Measurements from ENCODE around the gene SHC3. TPM values are rescaled to one million over a fixed set of nuclear protein-coding genes. Genes with fewer than 3 reads are reported as not detected.

Gene SHC3
- total RNA-seq, 2 donors from 2014 or later: 1.0 to 1.7 TPM

- H3K4me1 ChIP-seq: peaks cover 0 to 6% of the 10 kb centered on the region in 2 donors
- H3K36me3 ChIP-seq: no peaks in the 10 kb centered on the region
- H3K27me3 ChIP-seq: no peaks in the 10 kb centered on the region
- DNase-seq (ENCODE audit: low spot score): peak; percentile 79
- H3K27ac ChIP-seq: peak overlapping the region in 1 of 2 donors; percentile 32
- no peaks in the 10 kb centered on the region for H3K9me3 ChIP-seq
- TF ChIP-seq, protein P1, sequence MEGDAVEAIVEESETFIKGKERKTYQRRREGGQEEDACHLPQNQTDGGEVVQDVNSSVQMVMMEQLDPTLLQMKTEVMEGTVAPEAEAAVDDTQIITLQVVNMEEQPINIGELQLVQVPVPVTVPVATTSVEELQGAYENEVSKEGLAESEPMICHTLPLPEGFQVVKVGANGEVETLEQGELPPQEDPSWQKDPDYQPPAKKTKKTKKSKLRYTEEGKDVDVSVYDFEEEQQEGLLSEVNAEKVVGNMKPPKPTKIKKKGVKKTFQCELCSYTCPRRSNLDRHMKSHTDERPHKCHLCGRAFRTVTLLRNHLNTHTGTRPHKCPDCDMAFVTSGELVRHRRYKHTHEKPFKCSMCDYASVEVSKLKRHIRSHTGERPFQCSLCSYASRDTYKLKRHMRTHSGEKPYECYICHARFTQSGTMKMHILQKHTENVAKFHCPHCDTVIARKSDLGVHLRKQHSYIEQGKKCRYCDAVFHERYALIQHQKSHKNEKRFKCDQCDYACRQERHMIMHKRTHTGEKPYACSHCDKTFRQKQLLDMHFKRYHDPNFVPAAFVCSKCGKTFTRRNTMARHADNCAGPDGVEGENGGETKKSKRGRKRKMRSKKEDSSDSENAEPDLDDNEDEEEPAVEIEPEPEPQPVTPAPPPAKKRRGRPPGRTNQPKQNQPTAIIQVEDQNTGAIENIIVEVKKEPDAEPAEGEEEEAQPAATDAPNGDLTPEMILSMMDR (IDR thresholded peaks at IDR 0.05): no peak
- H3K4me3 ChIP-seq: no peak overlapping the region
Measured at GRCh38 chr9:89080193-89080592, 98.4 kb downstream of the SHC3 start.

DNA sequence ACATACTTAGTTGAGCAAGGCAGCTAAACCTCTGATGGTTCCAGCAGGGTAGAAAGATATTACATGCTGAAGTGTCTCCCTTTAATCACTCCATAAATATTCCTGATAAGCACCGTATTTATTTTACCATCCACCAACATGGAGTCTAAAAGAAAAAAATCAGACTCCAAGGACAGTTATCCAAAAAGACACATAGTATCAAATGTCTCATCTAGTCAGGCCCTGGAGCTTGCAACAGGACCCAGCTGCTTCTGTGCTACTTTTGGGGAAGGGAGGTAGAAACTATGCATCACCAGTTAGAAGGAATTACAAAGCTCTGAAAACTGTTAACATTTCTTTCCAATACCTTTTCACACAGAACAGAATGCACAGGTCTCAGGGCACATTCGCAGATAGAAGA is 99.2 kb downstream of the SHC3 start:
- Histone ChIP-seq H3K4me1 (peaks cover 0 to 6% of the 10 kb centered on the region in 2 donors), H3K9me3 (no peaks in the 10 kb centered on the region), H3K4me3 (no peak overlapping the region), H3K27ac (peak overlapping the region in 1 of 2 donors; percentile 32), H3K36me3 (no peaks in the 10 kb centered on the region), H3K27me3 (no peaks in the 10 kb centered on the region)
- TF ChIP-seq, protein P1 (IDR thresholded peaks at IDR 0.05): no peak
- no peak for DNase-seq (ENCODE audit: low spot score)

DNA sequence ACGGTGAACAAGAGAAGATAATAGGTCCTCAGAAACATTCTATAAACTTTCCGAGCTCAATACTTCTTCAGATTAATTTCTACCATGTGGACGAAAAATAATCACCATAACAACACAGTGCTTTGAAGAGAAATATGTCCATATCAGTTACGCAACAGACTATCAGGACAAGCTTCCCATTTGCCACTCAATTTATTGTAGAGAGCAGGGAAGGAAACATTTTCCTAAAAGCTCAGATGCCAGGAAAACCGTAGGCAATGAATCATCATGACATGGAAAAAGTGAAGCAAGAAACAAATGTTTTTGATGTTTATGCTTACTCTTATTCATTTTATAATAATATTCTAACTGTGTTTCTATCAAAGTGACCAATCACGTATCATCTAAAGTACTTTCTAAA is 99.8 kb downstream of the SHC3 start:
- no peak for DNase-seq (ENCODE audit: low spot score)
- Histone ChIP-seq H3K27me3 (no peaks in the 10 kb centered on the region), H3K36me3 (no peaks in the 10 kb centered on the region), H3K4me1 (peaks cover 0 to 6% of the 10 kb centered on the region in 2 donors), H3K9me3 (no peaks in the 10 kb centered on the region), H3K27ac (peak overlapping the region in 1 of 2 donors; percentile 32), H3K4me3 (no peak overlapping the region)
- TF ChIP-seq, protein P1 (IDR thresholded peaks at IDR 0.05): no peak

DNA sequence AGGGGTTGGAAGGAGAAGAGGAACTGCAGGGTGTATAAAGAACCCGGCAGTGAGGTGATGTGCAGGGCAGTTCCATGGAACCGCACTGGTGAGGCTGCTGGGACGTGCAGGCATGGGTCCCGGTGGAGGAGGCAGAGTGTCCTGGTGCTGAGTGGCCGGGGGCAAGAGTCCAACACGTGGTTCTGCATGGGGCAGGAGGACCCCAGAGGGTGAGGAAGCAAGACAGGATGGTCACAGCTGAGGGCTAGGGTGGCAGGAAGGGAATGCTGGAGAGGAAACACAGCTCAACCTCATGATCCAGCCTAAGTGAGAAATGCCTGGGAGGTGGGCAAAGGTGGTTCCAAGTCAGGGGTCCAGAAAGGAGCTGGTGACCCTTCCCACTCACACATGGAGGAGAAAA is 100.2 kb downstream of the SHC3 start:
- Histone ChIP-seq H3K4me3 (no peak overlapping the region), H3K9me3 (no peaks in the 10 kb centered on the region), H3K4me1 (peaks cover 0 to 6% of the 10 kb centered on the region in 2 donors), H3K27ac (peak overlapping the region in 1 of 2 donors; percentile 35), H3K27me3 (no peaks in the 10 kb centered on the region), H3K36me3 (no peaks in the 10 kb centered on the region)
- TF ChIP-seq, protein P1 (IDR thresholded peaks at IDR 0.05): no peak
- no peak for DNase-seq (ENCODE audit: low spot score)

- peak; percentile 50 for DNase-seq (ENCODE audit: low spot score)
- no peaks in the 10 kb centered on the region for H3K36me3 ChIP-seq
- no peaks in the 10 kb centered on the region for H3K9me3 ChIP-seq
- peaks cover 0 to 6% of the 10 kb centered on the region in 2 donors for H3K4me1 ChIP-seq
- no peaks in the 10 kb centered on the region for H3K27me3 ChIP-seq
- TF ChIP-seq, protein P1 (IDR thresholded peaks at IDR 0.05): no peak
- H3K4me3 ChIP-seq: no peak overlapping the region
- no peak overlapping the region for H3K27ac ChIP-seq
Measured at GRCh38 chr9:89077519-89077918, 101.1 kb downstream of the SHC3 start.

- no peaks in the 10 kb centered on the region for H3K4me1 ChIP-seq
- no peak overlapping the region for H3K27ac ChIP-seq
Measured at GRCh38 chr9:89073397-89073796, 105.2 kb downstream of the SHC3 start.

More at GRCh38 chr9:89073397-89073796, 105.2 kb downstream of the SHC3 start:
- TF ChIP-seq, protein P1 (IDR thresholded peaks at IDR 0.05): no peak
- Histone ChIP-seq H3K4me3 (no peak overlapping the region), H3K9me3 (no peaks in the 10 kb centered on the region), H3K27me3 (no peaks in the 10 kb centered on the region), H3K36me3 (no peaks in the 10 kb centered on the region)
- DNase-seq (ENCODE audit: low spot score): peak; percentile 49

Measured in right atrium auricular region (tissue), 2 donors.